WTC11 (cell line): Measurements from ENCODE around the gene CA10. TPM values are rescaled to one million over a fixed set of nuclear protein-coding genes. Genes with fewer than 3 reads are reported as not detected.

Experiments
- ATAC-seq: fragments of 200-7000 bp; cut with Tn5 transposase; 2 replicates; pipeline ENCODE4 v1.10.0; 2021; ENCODE audit warnings: mild to moderate bottlenecking, moderate library complexity
- CTCF ChIA-PET: fragments of 300-600 bp; sonication (Branson Sonifier 250); formaldehyde crosslinking; loops from one replicate; lab custom pipeline; 2021; ENCODE audit warnings: antibody characterized with exemption; lab: Charles Lee
- POLR2A ChIA-PET: fragments of 350-600 bp; sonication (Branson Sonifier 250); formaldehyde crosslinking; loops from one replicate; lab custom pipeline; 2021; ENCODE audit warnings: antibody characterized with exemption; lab: Charles Lee
- DNase-seq: peaks from one replicate; pipeline ENCODE4 v3.0.0; 2021; ENCODE audit warnings: low spot score
- H3K27ac Mint-ChIP-seq: 2 replicates; pipeline ENCODE4 v1.8.0; 2021; ENCODE audit warnings: mixed read lengths
- H3K27me3 Mint-ChIP-seq: 2 replicates; pipeline ENCODE4 v1.8.0; 2021; ENCODE audit warnings: low read depth, mild to moderate bottlenecking, moderate library complexity, mixed read lengths
- H3K36me3 Mint-ChIP-seq: 2 replicates; pipeline ENCODE4 v1.8.0; 2021; ENCODE audit warnings: mixed read lengths
- H3K4me1 Mint-ChIP-seq: 2 replicates; pipeline ENCODE4 v1.8.0; 2022; ENCODE audit warnings: mixed read lengths
- H3K4me3 Mint-ChIP-seq: 2 replicates; pipeline ENCODE4 v1.8.0; 2021; ENCODE audit warnings: mild to moderate bottlenecking, moderate library complexity, mixed read lengths
- H3K9me3 Mint-ChIP-seq: 2 replicates; pipeline ENCODE4 v1.8.0; 2021; ENCODE audit warnings: mixed read lengths
- AR ChIP-seq: fragments of 250-450 bp; sonication (Bioruptor Pico); IDR thresholded peaks from 2 replicates; pipeline ENCODE4 v1.9.0; 2021; ENCODE audit warnings: mild to moderate bottlenecking
- ESRRA ChIP-seq: sonication (generic); formaldehyde crosslinking; IDR thresholded peaks from 2 replicates; pipeline ENCODE4 v1.8.1; 2022; ENCODE audit warnings: mild to moderate bottlenecking, missing genetic modification reagents, borderline replicate concordance
- FOXP4 ChIP-seq: sonication (generic); formaldehyde crosslinking; IDR thresholded peaks from 2 replicates; pipeline ENCODE4 v1.8.0; 2022; ENCODE audit warnings: mild to moderate bottlenecking, missing genetic modification reagents
- HMGXB4 ChIP-seq: sonication (generic); formaldehyde crosslinking; IDR thresholded peaks from 2 replicates; pipeline ENCODE4 v1.8.1; 2023; ENCODE audit warnings: mild to moderate bottlenecking, moderate library complexity, missing genetic modification reagents
- IRF1 ChIP-seq: sonication (generic); formaldehyde crosslinking; IDR thresholded peaks from 2 replicates; pipeline ENCODE4 v1.8.0; 2023; ENCODE audit warnings: missing genetic modification reagents
- MLX ChIP-seq: sonication (generic); formaldehyde crosslinking; IDR thresholded peaks from 2 replicates; pipeline ENCODE4 v1.8.1; 2023; ENCODE audit warnings: mild to moderate bottlenecking, missing genetic modification reagents, moderate library complexity
- MXD4 ChIP-seq: fragments of 250-450 bp; sonication (Bioruptor Pico); IDR thresholded peaks from 2 replicates; pipeline ENCODE4 v1.8.0; 2021; ENCODE audit warnings: mild to moderate bottlenecking, moderate library complexity, borderline replicate concordance
- MYBL2 ChIP-seq: sonication (generic); formaldehyde crosslinking; IDR thresholded peaks from 2 replicates; pipeline ENCODE4 v1.8.1; 2023; ENCODE audit warnings: mild to moderate bottlenecking, moderate library complexity, missing genetic modification reagents
- PRRX2 ChIP-seq: fragments of 250-450 bp; sonication (Bioruptor Pico); IDR thresholded peaks from 2 replicates; pipeline ENCODE4 v1.8.0; 2021; ENCODE audit warnings: mild to moderate bottlenecking
- RELA ChIP-seq: sonication (generic); formaldehyde crosslinking; IDR thresholded peaks from 2 replicates; pipeline ENCODE4 v1.8.1; 2022; ENCODE audit warnings: missing genetic modification reagents, mild to moderate bottlenecking, borderline replicate concordance
- RORB ChIP-seq: fragments of 250-450 bp; sonication (Bioruptor Pico); IDR thresholded peaks from 2 replicates; pipeline ENCODE4 v1.9.0; 2021; ENCODE audit warnings: mild to moderate bottlenecking
- SMAD4 ChIP-seq: sonication (generic); formaldehyde crosslinking; IDR thresholded peaks from 2 replicates; pipeline ENCODE4 v1.8.0; 2022; ENCODE audit warnings: mild to moderate bottlenecking, missing genetic modification reagents
- SOX15 ChIP-seq: fragments of 250-450 bp; sonication (Bioruptor Pico); IDR thresholded peaks from 2 replicates; pipeline ENCODE4 v1.9.0; 2021; ENCODE audit warnings: mild to moderate bottlenecking
- SP1 ChIP-seq: sonication (generic); formaldehyde crosslinking; conservative IDR thresholded peaks from 2 replicates; pipeline ENCODE4 v1.8.1; 2022; ENCODE audit warnings: missing genetic modification reagents
- TP53 ChIP-seq: sonication (generic); formaldehyde crosslinking; IDR thresholded peaks from 2 replicates; pipeline ENCODE4 v1.8.1; 2023; ENCODE audit warnings: mild to moderate bottlenecking, missing genetic modification reagents
- USF1 ChIP-seq: sonication (generic); formaldehyde crosslinking; IDR thresholded peaks from 2 replicates; pipeline ENCODE4 v1.8.0; 2022; ENCODE audit warnings: mild to moderate bottlenecking, missing genetic modification reagents
- USF2 ChIP-seq: sonication (generic); formaldehyde crosslinking; IDR thresholded peaks from 2 replicates; pipeline ENCODE4 v1.8.1; 2023; ENCODE audit warnings: mild to moderate bottlenecking, missing genetic modification reagents, moderate library complexity
- ZNF121 ChIP-seq: sonication (generic); formaldehyde crosslinking; IDR thresholded peaks from 2 replicates; pipeline ENCODE4 v1.8.0; 2023; ENCODE audit warnings: missing genetic modification reagents
- ZNF263 ChIP-seq: sonication (generic); formaldehyde crosslinking; IDR thresholded peaks from 2 replicates; pipeline ENCODE4 v1.8.1; 2022; ENCODE audit warnings: low read depth, mild to moderate bottlenecking, moderate library complexity, missing genetic modification reagents
- ZNF281 ChIP-seq: sonication (generic); formaldehyde crosslinking; IDR thresholded peaks from 2 replicates; pipeline ENCODE4 v1.8.0; 2023; ENCODE audit warnings: mild to moderate bottlenecking, missing genetic modification reagents
- total RNA-seq: library from RNA; stranded (reverse); gene quantifications from 3 replicates; pipeline ENCODE4 v1.2.3, GENCODE V29; 2021

Gene CA10
- total RNA-seq, 1 experiment from 2014 or later: 0.90 TPM

GRCh38 chr17:51921500-51921899 is 237.0 kb downstream of the CA10 start:
- CTCF ChIA-PET: no interaction called here
- Mint-ChIP-seq H3K36me3 (peaks cover 38% of the 10 kb centered on the region), H3K4me1 (peaks cover 35% of the 10 kb centered on the region), H3K27me3 (peaks cover 2% of the 10 kb centered on the region; the same call in 1 of the 2 replicates), H3K4me3 (no peak overlapping the region), H3K9me3 (peaks cover 73% of the 10 kb centered on the region), H3K27ac (no peak overlapping the region; the same call in 1 of the 2 replicates)
- ATAC-seq: no peak
- no peak for TF ChIP-seq SOX15 (CRISPR knock-in tag)
- no peak for TF ChIP-seq PRRX2
- TF ChIP-seq SP1: no peak
- no peak for TF ChIP-seq IRF1 (CRISPR knock-in tag)
- no peak for TF ChIP-seq RORB (CRISPR knock-in tag)
- no peak for TF ChIP-seq MYBL2
- no peak for TF ChIP-seq MXD4
- no peak for TF ChIP-seq MLX (CRISPR knock-in tag)
- TF ChIP-seq RELA (CRISPR knock-in tag): no peak
- no peak for TF ChIP-seq SMAD4 (CRISPR knock-in tag)
- TF ChIP-seq USF2 (CRISPR knock-in tag): no peak
- TF ChIP-seq TP53 (CRISPR knock-in tag): no peak
- no peak for TF ChIP-seq FOXP4 (CRISPR knock-in tag)
- TF ChIP-seq AR (CRISPR knock-in tag): no peak
- no peak for TF ChIP-seq USF1
- TF ChIP-seq HMGXB4 (CRISPR knock-in tag): no peak
- TF ChIP-seq ZNF281 (CRISPR knock-in tag): no peak
- no peak for TF ChIP-seq ZNF121 (CRISPR knock-in tag)
- no peak for TF ChIP-seq ZNF263 (CRISPR knock-in tag)
- TF ChIP-seq ESRRA (CRISPR knock-in tag): no peak
- no peak for DNase-seq
- POLR2A ChIA-PET: no interaction called here
